HG02884 (cell line): ENCODE results near the gene SNIP1.
A peak's percentile ranks its signal among the peaks of the same experiment; 100 is the strongest.
"Not testable (repeated sequence)": the region's sequence is repeated elsewhere in the genome, so short reads cannot be mapped to it uniquely, and the experiment has no call there.

ENCODE experiments used
- ATAC-seq: cut with Tn5 transposase; IDR thresholded peaks from one replicate; pipeline ENCODE4 v1.9.1; 2021; ENCODE audit warnings: mild to moderate bottlenecking, moderate library complexity; ENCODE audit not compliant: unreplicated experiment

Gene SNIP1, protein sequence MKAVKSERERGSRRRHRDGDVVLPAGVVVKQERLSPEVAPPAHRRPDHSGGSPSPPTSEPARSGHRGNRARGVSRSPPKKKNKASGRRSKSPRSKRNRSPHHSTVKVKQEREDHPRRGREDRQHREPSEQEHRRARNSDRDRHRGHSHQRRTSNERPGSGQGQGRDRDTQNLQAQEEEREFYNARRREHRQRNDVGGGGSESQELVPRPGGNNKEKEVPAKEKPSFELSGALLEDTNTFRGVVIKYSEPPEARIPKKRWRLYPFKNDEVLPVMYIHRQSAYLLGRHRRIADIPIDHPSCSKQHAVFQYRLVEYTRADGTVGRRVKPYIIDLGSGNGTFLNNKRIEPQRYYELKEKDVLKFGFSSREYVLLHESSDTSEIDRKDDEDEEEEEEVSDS

GRCh38 chr1:37553927-37554808 is at the start of gene SNIP1:
TSS of gene SNIP1 (minus strand) at chr1:37554293. CDS start at chr1:37554229, 64 bp downstream.
- peak; percentile 62 for ATAC-seq

- ATAC-seq = no peak
These were observed 48.9 kb upstream of the SNIP1 start for GRCh38 chr1:37602750-37603694.

- ATAC-seq = no peak
These were observed 47.3 kb upstream of the SNIP1 start for GRCh38 chr1:37601441-37601840.

- no peak for ATAC-seq
These were observed 45.8 kb upstream of the SNIP1 start for GRCh38 chr1:37599940-37600339.

- ATAC-seq = no peak
These were observed 42.1 kb upstream of the SNIP1 start for GRCh38 chr1:37596182-37596667.

DNA sequence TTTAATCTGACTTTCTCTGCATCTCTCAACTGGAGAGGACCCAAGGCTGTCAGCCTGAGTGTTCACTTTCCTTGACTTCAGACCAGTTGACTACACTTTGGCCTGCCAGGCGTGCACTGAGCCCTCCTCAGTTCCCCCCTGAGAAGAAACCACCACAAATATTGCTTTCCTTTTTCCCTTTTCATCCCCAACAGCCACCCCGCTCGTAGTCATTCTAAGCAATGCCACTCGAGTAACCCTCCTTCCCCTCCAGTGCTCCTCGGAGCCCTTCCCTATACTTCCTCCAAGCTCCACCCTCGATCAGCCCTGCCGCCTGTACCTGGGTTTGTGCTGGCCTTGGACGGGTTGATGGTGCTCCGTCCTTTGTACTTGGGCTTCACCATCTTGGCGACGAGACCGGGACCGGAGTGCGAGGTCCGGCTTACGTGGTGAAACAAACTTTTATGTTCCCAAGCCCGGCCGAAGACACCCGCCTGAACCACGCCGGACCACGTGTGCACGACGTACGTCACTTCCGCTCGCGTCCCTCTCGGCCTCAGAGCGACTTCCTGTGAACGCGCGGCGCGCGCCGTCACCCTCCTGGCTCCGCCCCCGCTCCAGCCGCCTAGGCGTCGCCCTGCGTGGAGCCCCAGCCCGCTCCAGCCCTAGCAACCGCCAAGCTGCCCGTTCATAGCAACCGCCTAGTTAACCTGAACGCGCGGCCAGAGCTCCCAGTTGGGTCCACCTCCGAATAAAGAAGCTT is 41.5 kb upstream of the SNIP1 start, which contains the start of gene GNL2:
Gene GNL2 (minus strand): TSS at position 498 of the 742 bp plus-strand sequence. CDS start 115 bp downstream, at position 383.
- ATAC-seq = peak; percentile 92

- no peak for ATAC-seq
These were observed 39.6 kb upstream of the SNIP1 start for GRCh38 chr1:37593726-37594125.

- ATAC-seq = no peak
These were observed 34.8 kb upstream of the SNIP1 start for GRCh38 chr1:37588939-37589338.

DNA sequence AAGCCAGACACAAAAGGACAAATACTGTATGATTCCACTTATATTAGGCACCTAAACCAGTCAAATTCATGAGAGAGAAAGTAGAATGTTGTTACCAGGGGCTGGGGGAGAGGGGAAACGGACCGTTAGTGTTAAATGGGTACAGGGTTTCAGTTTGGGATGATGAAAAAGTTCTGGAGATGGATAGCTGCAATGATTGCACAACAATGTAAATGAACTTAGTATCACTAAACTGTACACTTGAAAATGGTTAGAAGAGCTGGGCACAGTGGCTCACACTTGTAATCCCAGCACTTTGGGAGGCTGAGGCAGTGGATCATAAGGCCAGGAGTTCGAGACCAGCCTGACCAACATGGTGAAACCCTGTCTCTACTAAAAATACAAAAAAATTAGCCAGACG is 30.5 kb upstream of the SNIP1 start:
- ATAC-seq = not testable (repeated sequence)

DNA sequence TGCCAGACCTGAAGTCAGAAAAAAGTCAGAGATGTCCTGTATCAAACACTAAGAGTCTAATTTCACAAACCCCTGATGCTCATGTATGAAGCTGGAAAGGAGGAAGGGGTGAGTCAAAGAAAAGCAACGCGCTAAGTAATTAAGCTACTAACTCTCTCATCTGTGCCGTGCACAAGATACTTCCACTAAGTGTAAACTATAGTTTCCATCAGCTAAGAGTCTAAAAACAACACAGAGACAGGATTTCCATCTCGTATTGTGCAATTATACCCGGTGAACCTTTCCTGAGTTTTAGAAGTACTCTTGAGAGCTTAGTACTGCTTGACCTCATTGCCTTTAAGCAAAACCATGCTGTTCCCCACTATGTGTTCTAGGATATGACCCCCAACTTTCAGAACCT is 21.6 kb upstream of the SNIP1 start:
- no peak for ATAC-seq

DNA sequence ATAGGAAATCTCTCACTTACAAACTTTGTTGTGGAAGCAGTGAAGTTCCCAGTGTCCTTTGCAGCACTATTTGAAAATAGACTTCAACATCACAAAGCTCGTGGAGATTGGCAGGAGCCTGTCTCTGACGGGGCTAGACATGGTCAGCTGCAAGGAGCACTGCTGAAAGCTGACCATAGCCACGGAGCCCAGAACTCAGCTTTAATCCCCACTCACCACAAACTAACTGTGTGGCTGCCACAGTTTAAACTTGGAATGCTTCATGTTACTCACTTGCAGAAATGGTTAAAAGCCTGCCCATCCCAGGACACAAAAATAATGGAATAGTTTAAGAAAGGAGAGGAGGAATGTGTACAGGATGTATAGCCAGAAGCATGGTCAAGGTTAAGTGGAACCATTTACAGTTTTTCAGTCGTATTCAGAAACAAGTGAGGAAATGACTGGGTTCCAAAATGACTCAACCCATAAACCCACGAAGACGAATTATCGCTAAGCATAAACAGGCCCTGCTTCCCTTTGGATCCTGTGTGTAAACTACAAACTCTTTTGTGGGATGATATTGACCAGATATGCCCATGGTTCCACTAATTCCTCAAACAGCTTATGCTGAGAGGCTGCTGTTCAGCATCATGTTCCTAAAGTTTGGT is 20.9 kb upstream of the SNIP1 start:
- ATAC-seq = no peak

DNA sequence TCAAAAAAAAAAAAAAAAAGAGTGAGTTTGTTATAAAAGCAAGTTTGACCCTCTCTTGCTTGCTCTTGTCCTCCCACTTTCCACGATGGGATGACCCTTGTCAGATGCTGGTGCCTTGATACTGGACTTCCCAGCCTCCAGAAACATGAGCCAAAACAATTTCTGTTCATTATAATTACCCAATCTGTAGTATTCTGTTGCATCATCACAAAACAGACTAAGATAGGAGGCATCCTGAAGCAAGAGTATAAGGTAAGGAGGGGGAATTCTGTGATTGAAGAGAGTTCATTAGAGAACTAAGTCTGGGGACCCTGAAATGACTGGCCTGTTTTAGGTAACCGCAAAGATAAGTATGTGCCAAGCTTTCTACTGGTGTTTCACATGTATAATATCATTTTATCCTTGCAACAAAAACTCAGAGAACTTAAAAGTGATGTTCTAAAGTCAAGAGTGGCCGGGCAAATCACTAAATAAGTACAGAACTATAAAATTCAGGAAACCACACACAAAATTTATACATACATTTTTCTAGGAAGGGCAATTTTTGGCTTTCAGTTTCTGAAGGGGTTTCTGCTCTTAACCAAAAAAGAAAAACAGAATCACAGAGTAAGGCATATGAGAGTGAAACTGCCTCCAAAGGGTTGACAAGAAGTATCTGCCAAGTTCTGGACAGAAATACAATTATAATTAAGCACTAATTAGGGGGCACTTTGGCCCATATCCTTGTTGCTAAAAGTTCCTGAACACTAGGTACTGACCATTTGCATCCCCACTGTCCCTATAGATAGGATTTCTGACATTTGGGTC is 16.6 kb upstream of the SNIP1 start:
- no peak for ATAC-seq

GRCh38 chr1:37567023-37567422 is 12.9 kb upstream of the SNIP1 start:
- ATAC-seq = no peak

- no peak for ATAC-seq
These were observed 10.8 kb upstream of the SNIP1 start for GRCh38 chr1:37564892-37565291.

DNA sequence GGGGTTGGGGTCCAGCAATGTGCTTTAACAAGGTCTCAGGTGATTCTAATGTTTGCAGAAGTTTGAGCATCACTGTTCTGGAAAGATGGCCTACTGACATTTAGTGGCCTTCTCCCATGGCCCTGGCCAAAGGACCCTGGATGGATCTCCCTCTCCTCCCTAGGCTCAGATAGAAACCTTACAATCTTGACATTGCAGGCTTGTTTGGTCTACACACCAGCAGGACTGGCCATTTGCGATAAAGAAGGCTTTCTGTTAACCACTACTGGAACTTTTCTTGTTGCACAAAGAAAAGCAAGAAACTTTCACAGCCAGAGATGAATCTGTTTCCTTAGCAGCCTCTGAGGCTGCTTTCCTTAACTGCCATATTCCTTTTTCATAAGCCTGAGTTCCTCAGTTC is 8.9 kb upstream of the SNIP1 start:
- ATAC-seq = no peak

GRCh38 chr1:37561133-37562132 is 7.3 kb upstream of the SNIP1 start:
- no peak for ATAC-seq

- ATAC-seq = no peak
These were observed 6.5 kb upstream of the SNIP1 start for GRCh38 chr1:37560401-37561132.
